ENCODE results near the gene SPATA46. TPM values are rescaled to one million over a fixed set of nuclear protein-coding genes. Genes with fewer than 3 reads are reported as not detected.

The SPATA46 gene
- polyA plus RNA-seq, 1 donor (not counting 4 experiments of a cell fraction or from before 2014, with no cell fraction given) = not detected

DNA sequence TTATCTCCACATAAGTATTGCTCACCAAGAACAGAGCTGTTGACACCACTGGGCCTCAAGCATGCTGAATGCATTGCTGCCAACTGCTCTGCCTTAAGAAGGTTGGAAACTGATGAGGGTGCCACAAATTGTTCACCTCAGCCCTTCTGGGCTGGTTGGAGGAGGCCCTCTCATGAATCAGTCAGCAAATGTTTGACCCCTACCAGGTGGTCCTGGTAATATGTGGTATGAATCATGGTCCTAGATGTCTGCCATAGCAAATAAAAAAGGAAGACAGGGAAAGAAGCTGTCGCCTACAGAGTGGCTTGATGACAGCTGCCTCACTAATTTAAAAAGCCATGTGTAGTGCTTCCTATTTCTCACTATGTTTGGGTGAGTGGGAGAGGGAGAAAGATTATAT, 12.2 kb downstream of the SPATA46 start:
- Histone ChIP-seq H2AFZ (ENCODE audit: control insufficient read depth, low read length) (no peak overlapping the region), H3K4me2 (ENCODE audit: control insufficient read depth, extremely low read depth, insufficient read depth, low read depth, low read length) (no peak overlapping the region), H3K79me2 (ENCODE audit: control insufficient read depth, insufficient read depth, low read length) (no peaks in the 10 kb centered on the region), H3K4me3 (ENCODE audit: control insufficient read depth in 2 of 3, extremely low read depth in 1 of 3, insufficient read depth in 2 of 3, low read depth in 1 of 3, low read length in 3 of 3) (no peak overlapping the region), H3K27me3 (ENCODE audit: control insufficient read depth, extremely low read depth, insufficient read depth, low read length) (peaks cover 6% of the 10 kb centered on the region), H3K9me3 (ENCODE audit: control insufficient read depth, low read depth, low read length) (no peaks in the 10 kb centered on the region), H3K36me3 (ENCODE audit: control insufficient read depth in 2 of 2, extremely low read depth in 1 of 2, insufficient read depth in 2 of 2, low read length in 2 of 2) (no peaks in the 10 kb centered on the region), H4K20me1 (ENCODE audit: control insufficient read depth, extremely low read depth, insufficient read depth, low read length) (no peaks in the 10 kb centered on the region), H3K9me1 (ENCODE audit: control insufficient read depth, extremely low read depth, insufficient read depth, low read length) (no peaks in the 10 kb centered on the region), H3K9ac (ENCODE audit: control insufficient read depth, extremely low read depth, insufficient read depth, low read length) (no peak overlapping the region), H3K27ac (ENCODE audit: control insufficient read depth, insufficient read depth, low read length) (no peak overlapping the region), H3K4me1 (ENCODE audit: control insufficient read depth, extremely low read depth, insufficient read depth, low read length) (peaks cover 6% of the 10 kb centered on the region)
- FAIRE-seq (no peak), DNase-seq (ENCODE audit: low read depth, low spot score) (no peak)
- TF ChIP-seq EZH2 (IDR thresholded peaks at IDR 0.05; ENCODE audit: low read length) = no peak
- TF ChIP-seq, protein P1, sequence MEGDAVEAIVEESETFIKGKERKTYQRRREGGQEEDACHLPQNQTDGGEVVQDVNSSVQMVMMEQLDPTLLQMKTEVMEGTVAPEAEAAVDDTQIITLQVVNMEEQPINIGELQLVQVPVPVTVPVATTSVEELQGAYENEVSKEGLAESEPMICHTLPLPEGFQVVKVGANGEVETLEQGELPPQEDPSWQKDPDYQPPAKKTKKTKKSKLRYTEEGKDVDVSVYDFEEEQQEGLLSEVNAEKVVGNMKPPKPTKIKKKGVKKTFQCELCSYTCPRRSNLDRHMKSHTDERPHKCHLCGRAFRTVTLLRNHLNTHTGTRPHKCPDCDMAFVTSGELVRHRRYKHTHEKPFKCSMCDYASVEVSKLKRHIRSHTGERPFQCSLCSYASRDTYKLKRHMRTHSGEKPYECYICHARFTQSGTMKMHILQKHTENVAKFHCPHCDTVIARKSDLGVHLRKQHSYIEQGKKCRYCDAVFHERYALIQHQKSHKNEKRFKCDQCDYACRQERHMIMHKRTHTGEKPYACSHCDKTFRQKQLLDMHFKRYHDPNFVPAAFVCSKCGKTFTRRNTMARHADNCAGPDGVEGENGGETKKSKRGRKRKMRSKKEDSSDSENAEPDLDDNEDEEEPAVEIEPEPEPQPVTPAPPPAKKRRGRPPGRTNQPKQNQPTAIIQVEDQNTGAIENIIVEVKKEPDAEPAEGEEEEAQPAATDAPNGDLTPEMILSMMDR (optimal IDR thresholded peaks at IDR 0.05 in 1 of 3, IDR thresholded peaks at IDR 0.05 in 1 of 3, conservative IDR thresholded peaks at IDR 0.05 in 1 of 3; ENCODE audit: extremely low read depth in 1 of 3, insufficient read depth in 2 of 3, low read length in 3 of 3) = no peak
- dilution Hi-C loops (cut with MboI; ENCODE audit: extremely low pct_ligation_motif_present, low sequenced_read_pairs) = no loop called here

DNA sequence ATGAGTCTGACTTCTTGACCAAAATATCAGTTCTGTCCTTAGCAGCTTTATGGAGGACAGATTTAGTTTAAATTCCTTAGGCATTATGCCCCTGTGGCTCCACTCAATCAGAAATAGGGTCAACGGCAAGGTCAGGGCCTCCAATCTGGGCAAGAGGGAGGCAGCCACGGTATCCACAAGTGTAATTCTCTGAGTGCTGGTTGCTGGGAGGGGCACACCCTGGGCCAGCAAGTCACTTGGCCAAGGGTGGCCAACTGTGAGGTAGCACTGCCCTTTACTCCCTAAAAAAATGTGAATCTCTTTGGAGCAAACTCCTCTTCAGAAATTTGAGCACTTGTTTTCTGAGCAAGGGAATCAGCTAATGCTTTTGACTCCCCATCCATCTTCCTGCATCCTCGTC, 12.8 kb downstream of the SPATA46 start:
- dilution Hi-C loops (cut with MboI; ENCODE audit: extremely low pct_ligation_motif_present, low sequenced_read_pairs) = no loop called here
- DNase-seq (ENCODE audit: low read depth, low spot score) (no peak), FAIRE-seq (no peak)
- peaks cover 6% of the 10 kb centered on the region for H3K27me3 ChIP-seq (ENCODE audit: control insufficient read depth, extremely low read depth, insufficient read depth, low read length)
- H3K4me3 ChIP-seq (ENCODE audit: control insufficient read depth in 2 of 3, extremely low read depth in 1 of 3, insufficient read depth in 2 of 3, low read depth in 1 of 3, low read length in 3 of 3) = no peak overlapping the region
- H3K9ac ChIP-seq (ENCODE audit: control insufficient read depth, extremely low read depth, insufficient read depth, low read length) = no peak overlapping the region
- no peaks in the 10 kb centered on the region for H4K20me1 ChIP-seq (ENCODE audit: control insufficient read depth, extremely low read depth, insufficient read depth, low read length)
- no peaks in the 10 kb centered on the region for H3K4me1 ChIP-seq (ENCODE audit: control insufficient read depth, extremely low read depth, insufficient read depth, low read length)
- no peaks in the 10 kb centered on the region for H3K9me1 ChIP-seq (ENCODE audit: control insufficient read depth, extremely low read depth, insufficient read depth, low read length)
- H3K4me2 ChIP-seq (ENCODE audit: control insufficient read depth, extremely low read depth, insufficient read depth, low read depth, low read length) = no peak overlapping the region
- H3K79me2 ChIP-seq (ENCODE audit: control insufficient read depth, insufficient read depth, low read length) = no peaks in the 10 kb centered on the region
- no peaks in the 10 kb centered on the region for H3K9me3 ChIP-seq (ENCODE audit: control insufficient read depth, low read depth, low read length)
- TF ChIP-seq EZH2 (IDR thresholded peaks at IDR 0.05; ENCODE audit: low read length) = no peak
- TF ChIP-seq, protein P1 (optimal IDR thresholded peaks at IDR 0.05 in 1 of 3, IDR thresholded peaks at IDR 0.05 in 1 of 3, conservative IDR thresholded peaks at IDR 0.05 in 1 of 3; ENCODE audit: extremely low read depth in 1 of 3, insufficient read depth in 2 of 3, low read length in 3 of 3) = no peak
- no peak overlapping the region for H2AFZ ChIP-seq (ENCODE audit: control insufficient read depth, low read length)
- H3K36me3 ChIP-seq (ENCODE audit: control insufficient read depth in 2 of 2, extremely low read depth in 1 of 2, insufficient read depth in 2 of 2, low read length in 2 of 2) = no peaks in the 10 kb centered on the region
- H3K27ac ChIP-seq (ENCODE audit: control insufficient read depth, insufficient read depth, low read length) = no peak overlapping the region

Data from keratinocyte (primary cell).